ENCODE data around the gene CGRRF1.

CGRRF1 gene, protein sequence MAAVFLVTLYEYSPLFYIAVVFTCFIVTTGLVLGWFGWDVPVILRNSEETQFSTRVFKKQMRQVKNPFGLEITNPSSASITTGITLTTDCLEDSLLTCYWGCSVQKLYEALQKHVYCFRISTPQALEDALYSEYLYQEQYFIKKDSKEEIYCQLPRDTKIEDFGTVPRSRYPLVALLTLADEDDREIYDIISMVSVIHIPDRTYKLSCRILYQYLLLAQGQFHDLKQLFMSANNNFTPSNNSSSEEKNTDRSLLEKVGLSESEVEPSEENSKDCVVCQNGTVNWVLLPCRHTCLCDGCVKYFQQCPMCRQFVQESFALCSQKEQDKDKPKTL

DNA sequence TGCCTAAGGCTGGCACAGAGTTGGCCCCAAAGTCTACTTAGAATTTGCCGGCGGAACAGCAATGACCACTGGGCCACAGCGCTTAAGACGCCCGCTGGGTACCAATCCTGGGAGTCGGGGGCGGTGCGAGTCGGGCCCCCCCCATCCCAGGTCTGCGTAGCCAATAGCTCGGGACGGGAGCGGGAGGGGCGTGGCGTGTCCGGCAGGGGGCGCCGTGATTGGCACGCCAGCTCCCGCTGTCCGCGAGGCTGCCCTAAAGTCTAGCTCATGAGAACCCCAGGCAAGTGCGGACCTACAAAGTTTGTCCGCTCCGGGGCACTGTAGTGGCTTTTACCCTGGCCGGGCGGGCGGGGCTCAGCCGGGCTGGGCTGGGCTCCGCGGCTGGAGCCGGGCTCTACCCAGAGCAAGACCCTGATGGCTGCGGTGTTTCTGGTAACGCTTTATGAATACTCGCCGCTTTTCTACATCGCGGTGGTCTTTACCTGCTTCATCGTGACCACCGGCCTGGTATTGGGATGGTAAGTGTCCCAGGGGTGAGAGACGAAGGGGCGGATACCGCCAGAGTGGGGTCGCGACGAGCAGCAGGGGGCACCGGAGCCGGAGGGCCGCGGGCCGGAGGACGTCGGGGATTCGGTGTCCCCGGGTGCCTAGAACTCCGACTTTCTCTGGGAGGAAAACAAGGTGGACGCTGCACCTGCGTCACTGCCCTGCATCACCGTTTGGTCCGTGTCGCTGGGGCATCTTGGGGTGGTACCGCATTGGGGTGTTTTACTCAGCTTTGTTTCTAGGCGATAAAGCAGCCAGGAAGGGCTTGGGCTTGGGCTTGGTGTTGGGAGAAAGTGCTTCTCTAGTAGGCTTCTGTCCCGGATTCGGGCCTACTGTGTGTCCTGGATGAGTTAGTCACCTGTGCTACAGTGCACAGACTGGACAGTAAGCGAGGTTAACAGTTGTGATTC lies at the start of gene CGRRF1:
Gene CGRRF1, plus strand, starts transcription at position 361 of the 956 bp plus-strand sequence. Its CDS starts 54 bp downstream, at position 415.
- peak; percentile 99 for DNase-seq

DNA sequence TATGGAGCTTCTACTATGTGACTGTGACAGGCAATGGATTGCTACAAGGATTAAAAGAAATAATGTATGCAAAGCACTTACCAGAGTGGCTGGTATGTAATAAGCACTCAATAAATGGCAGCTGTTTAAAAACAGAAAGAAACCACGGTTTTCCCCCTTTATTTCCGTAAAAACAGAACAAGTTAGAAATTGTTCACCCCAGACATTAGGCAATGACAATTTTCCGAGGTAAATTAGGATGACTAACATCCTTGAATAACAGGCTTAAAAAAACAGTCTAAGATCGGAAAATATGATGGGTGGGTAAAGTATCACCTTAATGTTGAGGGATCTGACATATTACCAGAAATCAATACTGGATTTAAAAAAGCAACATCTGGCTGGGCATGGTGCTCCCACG lies 47.7 kb upstream of the CGRRF1 start:
- no peak for DNase-seq

DNA sequence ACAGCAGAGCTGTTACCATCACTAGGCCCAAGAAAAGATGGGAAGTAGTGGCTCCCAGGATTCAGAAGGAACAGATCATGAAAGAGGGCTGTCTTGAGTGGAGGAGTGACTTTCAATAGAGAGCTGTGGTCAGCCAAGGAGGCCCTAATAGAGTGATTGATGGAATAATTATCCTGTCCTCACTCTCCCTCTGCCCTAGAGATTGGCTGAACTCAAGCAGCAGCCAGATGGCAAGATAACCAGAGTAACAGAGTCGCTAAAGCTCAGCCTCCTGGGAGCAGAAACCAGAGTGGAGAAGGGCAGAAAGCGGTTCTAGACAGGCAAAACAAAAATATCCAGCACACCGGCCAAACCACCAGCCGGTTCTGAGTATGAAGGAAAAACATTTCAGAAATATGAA lies 44.1 kb upstream of the CGRRF1 start:
- no peak for DNase-seq

DNA sequence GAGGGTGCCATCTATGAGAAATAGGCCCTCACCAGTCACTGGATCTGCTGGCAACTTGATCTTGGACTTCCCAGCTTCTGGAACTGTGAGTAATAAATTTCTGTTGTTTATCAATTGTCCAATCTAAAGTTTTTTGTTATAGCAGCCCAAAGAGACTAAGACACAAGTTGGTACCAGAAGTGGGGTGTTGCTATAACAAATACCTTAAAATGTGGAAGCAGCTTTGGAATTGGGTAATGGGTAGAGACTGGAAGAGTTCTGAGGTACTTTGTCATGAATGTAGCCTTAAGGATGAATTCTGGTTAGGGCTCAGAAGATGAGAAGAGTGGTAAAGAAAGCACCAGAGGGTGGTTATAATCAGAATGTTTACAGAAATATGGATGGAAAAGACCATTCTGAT lies 42.4 kb upstream of the CGRRF1 start:
- no peak for DNase-seq

DNA sequence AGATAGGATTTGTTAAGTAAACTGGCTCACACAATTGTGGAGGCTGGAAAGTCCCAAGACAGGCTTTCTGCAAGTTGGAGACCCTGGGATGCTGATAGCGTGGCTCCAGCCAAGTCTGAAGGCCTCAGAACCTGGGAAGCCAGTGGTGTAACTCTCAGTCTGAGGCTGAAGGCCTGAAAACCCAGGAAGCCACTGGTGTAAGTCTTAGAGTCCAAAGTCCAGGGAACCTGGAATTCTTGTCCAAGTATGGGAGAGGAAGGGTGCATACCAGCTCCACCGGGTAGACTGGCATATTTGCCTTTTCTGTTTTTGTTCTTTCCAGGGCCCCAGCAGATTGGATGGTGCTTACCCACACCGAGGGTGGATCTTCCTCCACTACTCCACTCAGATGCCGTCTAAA lies 39.0 kb upstream of the CGRRF1 start:
- no peak for DNase-seq

DNA sequence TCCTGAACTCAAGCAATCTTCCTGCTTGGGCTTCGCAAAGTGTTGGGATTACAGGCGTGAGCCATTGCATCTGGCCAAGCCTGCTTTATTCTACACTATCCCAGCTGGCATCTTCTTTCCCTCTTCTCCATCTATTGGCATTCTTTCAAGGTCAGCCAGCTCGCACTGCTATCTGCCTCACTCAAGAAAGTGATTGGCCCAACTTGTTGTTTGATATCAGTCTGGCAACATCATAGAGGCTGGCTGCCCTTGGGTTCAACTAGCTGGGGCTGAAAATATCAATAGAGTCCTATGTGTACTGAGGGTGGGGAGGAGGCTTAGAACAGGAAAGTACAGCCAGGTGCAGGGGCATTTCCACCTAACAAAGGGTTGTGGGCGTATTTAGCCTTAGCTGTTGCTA lies 38.1 kb upstream of the CGRRF1 start:
- no peak for DNase-seq

DNA sequence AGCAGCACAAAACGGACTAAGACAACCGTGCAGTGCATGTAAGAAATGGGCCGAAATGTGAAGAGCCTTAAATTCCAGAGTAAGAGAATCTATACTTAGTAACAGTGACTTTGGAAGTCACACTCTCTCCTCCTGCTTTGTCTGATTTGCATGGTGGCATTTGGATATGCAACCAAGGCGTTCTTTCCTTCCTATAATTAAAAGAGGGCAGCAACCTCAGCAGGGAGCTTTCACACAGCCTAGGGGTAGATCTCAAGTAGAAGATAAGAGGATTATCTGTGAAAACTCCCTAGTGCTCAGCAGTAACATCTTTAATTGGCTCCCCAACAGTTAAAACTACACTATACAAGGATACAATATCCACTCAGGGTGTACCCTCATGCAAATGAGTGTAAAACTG lies 37.4 kb upstream of the CGRRF1 start:
- no peak for DNase-seq

DNA sequence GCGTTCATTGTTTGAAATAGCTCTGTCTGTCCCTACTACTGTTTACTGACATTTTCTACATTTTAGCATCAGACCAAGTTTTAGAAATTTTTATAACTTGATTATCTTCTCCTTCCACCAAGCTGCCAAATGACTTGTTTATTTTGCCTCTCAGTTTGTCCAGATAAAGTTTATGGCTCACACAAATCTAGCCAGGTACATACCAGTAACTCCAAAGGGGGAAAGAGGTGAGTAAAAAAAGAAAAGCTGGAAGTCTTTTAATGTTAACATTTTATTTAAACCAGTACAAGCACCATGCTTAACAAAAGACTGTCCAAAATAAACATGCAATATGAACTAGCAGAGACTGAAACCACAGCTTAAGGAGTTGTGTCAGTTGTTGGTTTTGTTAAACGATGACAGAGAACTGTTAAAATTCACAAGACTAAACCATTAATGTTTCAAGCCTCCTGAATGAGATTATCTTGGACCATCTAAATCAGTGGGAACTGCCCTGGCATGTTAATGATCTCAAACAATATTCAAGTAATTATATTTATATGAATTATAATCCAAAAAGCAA lies 35.4 kb upstream of the CGRRF1 start:
- no peak for DNase-seq

DNA sequence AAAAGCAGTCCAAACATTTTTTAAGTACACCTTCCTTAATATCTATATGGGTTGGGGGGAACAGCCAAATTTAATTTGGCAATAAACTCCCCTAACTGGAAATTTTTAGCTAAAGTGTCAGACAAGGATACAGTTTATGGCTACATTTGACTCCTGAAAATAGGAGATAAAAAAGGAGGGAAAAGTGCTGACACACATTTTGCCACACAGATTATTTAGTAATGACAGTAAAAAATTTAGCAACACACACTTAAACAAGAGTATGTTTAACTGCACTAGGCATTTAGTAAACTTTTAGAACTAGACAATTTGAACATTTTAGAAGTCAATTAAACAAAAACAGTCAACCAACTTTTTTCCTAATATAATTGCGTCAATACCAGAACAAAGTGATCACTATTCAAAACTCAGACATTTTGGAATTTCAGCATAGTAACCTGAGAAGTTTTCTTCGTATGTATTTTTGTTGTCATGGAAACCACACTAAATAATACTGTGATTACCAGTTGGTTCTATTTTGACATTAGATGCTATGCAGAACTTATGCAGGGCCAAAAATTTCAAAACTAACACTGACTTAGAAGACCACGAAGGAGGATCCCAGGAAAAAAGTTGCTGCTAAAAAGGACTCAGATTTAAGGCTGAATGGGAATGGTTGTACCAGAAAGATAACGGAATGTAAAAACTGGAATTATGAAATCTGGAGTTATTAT lies 34.4 kb upstream of the CGRRF1 start:
- no peak for DNase-seq

DNA sequence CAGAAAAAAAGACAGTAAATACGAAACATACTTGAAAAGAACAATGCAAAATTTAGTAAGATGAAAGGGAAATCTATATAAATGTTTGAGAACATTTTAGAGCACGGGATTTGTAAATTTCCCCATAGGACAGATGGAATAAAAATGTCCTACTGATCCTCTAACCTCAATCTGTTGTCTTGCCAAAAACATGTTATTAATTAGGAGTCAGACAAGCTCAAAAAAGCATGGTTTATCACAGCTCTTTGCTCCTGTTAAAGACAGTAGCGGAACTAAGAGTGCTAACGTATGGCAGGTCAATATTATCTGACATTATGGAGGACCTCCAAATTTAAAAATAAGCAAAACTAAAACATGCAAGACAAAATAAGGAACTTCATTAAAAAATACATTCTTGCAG lies 33.8 kb upstream of the CGRRF1 start:
- DNase-seq = no peak

DNA sequence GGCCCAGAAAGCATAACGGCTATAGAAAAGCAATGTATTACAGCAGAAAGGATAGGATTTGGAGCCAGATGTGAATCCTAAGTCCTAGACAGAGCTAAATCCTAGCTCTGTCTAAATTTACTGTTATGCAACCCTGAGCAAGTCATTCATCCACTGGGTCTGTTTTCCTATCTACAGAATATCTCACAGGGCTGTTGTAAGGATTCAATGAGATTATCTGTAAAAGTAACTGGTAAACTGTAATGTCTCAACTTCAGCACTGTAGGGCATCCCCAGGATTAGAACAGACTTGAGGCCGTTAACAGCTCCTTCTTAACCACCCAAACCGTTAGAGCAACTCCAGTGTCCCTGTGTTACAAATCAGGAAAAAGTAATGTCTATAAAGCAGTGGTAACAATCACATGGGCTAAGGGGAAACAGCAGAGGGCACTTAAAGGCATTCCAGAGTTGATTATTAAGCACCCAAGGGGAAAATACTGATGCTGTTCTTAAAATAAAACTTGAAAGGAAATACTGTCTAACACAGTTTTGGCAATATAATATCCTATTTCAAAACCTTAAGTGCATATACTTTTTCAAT lies 31.0 kb upstream of the CGRRF1 start:
- DNase-seq = no peak

DNA sequence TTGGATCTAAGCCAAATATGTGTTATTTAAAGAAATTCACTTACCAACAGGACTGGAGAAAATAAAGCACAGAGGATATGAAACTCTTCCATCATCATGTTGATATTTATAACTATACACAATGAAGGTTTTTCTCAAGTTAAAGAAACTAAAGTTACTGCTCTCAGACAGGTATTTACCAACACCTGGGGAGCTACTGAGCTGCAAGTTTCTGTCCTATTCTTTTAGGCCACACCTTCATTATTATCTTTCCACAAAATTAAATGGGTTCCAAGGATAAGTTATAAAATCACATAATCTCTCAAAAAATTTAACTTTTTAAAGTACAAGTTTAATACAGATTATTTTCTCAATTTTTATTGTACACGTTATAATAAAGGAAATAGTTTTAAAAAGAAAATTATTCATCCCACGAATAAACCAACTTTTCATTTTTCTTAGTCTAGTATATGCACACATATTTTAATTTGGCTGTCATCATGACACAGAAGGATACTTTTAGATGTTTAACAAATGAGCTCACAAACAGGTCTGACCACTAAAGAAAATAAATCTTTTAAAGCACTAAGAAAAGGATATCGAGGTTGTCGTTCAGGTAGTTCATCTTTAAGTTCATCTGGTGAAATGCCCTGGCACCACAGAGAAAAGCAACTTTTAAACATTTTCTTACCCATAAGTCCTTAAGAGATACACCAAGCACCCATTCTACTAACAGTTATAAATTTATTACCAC lies 28.7 kb upstream of the CGRRF1 start:
- no peak for DNase-seq

DNA sequence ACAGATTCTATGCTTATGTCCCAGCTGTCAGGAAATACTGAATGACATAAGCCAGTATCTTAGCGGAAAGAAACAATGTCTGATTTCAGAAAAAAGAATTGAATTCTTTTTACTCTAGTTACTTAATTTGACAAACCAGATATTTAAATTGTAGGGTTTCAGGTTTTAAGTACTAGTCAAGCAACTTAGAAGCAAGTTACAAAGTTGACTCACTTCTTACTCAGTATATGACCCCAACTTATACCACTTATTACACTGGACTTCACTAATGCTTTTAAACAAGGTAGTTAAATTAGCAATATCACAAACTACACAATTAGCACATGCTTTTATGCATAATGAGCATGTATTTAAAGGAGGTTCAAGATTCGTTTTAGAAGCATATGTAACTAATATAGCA lies 28.0 kb upstream of the CGRRF1 start:
- no peak for DNase-seq

DNA sequence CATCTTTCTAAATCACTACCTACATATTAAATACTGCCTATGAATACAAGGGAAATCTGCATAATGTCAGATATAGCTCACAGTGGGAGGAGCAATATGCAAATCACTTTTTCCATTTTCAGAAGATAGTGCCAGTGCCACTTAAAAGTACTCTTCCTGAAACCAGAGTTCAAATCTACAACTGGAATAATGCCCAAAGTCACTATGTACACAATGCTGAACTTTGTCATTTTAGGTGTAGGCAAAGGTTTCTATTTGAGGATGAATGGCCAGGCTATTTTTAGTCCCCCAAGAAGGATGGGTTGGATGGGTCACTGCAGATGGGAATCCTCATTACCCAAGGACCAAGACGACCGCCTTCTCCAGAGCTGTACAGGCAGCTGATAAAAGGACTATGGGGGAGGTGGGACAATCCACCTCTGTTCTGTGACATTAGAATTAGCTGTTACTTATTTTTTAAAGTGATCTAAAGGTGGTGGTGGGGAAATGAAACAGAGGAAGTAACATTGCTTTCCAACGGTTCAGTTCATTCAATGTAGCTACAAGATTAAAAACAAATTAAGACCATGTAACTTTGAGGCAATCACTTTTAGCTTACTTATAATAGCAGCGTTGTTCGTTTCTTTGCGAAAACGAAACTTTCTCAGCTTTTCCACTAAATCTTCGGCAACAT lies 26.5 kb upstream of the CGRRF1 start:
- no peak for DNase-seq

DNA sequence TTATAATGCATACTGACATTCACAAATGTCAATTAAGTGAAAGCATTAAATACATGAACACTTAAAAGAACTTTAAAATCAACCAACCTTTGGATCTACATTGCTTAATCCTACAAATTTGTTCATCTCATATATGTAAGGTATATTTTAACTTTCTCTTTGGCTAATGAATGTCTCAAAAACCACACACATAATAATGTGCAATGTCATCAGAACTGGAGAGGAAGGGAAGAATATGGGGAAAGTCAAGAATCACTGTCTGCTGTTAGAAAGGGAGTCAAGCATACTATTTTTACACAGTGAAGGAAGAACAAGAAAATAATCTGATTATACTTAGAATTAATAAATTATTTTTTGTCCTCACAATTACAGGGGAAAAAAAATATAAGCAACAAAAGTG lies 25.9 kb upstream of the CGRRF1 start:
- no peak for DNase-seq

DNA sequence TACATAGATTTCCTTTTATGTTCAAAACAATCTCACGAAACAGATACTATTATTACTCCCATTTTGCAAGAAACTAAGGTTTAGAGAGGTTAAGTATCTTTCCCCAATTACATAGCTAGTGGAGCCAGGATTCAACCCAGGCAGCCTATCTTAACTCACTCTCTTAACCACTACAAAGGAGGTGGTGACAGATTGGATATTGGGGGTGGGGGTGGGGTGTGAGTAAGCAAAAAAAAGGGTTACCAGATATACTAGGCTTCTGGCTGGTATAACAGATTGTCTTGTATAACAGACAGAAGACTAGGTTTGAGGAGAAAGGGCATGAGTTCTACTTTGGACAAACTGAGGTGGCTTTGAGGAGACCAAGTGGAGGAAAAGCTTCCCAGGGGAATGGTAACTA lies 23.0 kb upstream of the CGRRF1 start:
- DNase-seq = no peak

DNA sequence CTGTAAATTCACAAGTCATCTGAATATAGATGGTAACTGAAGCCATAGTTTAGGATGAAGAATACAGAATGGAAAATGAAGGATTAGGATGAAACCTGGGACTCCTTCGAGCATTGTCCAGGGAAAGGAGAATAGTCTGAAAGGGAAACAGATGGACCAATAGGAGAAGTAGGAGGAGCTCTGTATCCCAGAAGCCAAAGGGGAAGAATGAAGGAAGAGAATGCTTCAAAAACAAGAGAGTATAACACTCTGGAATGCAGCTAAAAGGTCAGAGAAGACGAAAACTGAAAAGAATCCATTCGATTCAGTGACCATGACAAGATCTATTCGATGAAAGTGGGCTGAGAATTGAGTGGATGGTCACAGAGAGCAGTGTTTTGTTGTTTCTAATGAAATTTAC lies 21.9 kb upstream of the CGRRF1 start:
- no peak for DNase-seq

DNA sequence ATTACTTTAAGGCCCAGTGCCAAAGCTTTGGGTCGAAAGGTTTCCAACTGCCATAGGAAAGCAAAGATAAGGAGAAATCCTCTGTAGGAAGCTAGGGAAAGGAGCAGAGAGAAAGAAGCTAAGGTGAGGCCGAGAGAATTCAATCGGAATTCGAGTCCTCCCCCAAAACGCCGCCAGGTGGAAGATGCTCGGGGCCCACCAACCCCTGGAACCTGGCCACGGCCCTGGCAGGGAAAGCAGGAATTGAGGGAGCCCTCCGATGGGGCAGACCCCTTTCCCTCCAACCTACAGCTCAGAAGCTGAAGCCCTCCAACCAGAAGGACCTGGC lies 21.4 kb upstream of the CGRRF1 start:
- no peak for DNase-seq

DNA sequence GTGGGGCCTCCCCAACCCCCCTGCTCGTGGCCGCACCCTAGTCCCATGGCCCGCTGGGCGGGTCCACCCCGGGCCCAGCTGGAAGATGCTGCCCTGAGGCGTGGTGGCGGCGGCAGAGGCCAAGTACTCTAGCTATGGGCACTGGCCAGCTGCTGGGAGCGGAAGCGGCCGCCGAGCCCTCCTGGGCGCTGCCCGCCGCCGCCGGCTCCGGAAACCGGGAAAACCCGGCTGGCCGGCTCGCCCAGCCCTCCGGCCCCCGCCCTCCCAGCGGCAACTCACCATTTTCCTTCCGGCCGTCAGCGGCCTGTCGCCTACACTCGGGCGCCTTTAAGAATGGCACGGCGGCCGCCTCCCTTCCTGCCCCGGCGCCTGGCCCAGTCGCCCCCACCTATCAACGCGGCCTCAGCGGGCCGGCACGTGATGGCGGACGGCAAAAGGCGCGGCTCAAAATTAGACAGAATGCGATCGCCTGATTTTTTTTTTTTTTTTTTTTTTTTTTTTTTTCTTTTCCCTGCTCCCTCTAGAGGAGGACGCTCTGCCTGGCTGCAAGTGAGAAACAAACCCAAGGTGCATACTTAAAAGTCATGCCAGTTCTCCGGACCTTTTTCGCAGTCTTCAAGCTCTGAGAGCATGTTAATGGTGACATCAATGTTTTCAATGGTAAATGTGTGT lies 20.9 kb upstream of the CGRRF1 start, which contains the start of gene GMFB:
Gene GMFB, minus strand, starts transcription at position 335 of the 672 bp plus-strand sequence. Its CDS starts 53 bp downstream, at position 282.
- peak; percentile 96 for DNase-seq

DNA sequence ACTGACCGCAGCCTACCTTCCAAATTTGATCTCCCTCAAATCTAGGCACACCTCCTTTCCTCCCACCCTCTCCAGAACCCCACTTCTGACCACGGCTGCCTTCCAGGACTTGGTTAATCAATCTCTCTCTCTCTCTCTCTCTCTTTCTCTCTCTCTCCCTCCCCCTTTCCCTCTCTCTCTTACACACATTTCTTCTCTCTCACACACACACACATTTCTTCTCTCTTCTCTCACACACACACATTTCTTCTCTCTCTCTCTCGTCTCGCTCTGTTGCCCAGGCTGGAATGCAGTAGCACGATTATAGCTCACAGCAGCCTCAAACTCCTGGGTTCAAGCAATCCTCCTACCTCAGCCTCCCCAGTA lies 20.4 kb upstream of the CGRRF1 start:
- no peak for DNase-seq
